GM19025 (cell line): ENCODE results near the gene MLLT10.
"Not testable (repeated sequence)": the region's sequence is repeated elsewhere in the genome, so short reads cannot be mapped to it uniquely, and the experiment has no call there.

Experiments
- ATAC-seq: cut with Tn5 transposase; IDR thresholded peaks from one replicate; pipeline ENCODE4 v1.9.1; 2021; ENCODE audit warnings: mild to moderate bottlenecking, low read depth, moderate library complexity; ENCODE audit not compliant: unreplicated experiment

Gene MLLT10

GRCh38 chr10:21681156-21681555 lies 147.1 kb downstream of the MLLT10 start:
- no peak for ATAC-seq

DNA sequence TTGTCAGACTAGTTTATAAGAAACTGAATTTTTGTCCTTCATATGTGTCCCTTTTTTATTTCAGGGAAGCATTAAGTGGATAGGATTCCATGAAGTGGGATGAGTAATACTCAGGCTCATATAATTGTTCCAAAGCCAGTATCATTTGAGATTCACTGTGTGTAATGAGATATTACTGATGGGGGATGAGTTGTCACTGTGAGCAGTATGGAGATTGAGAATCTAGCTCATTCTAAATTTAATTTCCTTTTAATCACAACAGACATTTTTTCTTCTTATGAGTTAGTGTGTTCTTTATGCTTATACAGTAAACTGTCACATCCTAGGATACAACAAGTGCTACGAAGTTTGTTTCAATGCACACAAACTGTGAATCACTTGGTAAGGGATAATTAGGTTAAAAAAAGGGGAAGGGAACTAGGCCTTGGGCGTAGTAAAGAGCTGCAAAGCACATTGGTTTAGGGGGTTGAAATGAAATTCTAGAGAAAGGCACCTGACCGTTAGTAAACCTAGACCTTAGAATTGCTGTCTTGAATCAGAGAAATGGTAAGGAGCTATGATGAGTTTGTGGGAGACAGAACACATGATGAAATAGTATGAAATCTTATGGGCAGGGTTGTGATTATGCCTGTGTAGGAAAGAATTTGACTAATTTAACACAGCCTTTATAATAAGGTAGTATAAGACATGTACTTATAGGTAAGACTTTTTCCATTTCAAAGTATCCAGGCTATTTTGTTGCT lies 153.4 kb downstream of the MLLT10 start:
- no peak for ATAC-seq

- no peak for ATAC-seq
These were observed 153.9 kb downstream of the MLLT10 start for GRCh38 chr10:21688009-21688332.

- ATAC-seq: no peak
These were observed 154.8 kb downstream of the MLLT10 start for GRCh38 chr10:21688870-21689269.

- ATAC-seq: no peak
These were observed 155.8 kb downstream of the MLLT10 start for GRCh38 chr10:21689881-21690280.

DNA sequence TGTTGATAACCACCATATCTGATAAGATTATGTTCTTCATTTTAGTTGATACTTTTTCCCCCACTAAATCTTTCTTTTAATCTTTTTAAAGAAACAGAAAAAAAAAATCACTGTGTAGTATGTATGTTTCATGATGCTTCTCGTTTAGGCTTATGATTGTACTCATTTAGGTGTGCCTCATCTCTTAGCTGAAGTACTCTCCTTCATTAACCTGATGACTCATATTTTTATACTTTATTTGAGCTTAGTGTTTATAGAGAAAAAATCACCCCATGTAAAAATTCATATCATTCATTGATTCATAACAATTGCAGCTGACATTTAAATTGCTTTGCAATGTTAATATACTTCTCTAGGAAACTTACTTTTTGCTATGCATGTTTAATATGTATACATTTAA lies 158.9 kb downstream of the MLLT10 start:
- no peak for ATAC-seq

DNA sequence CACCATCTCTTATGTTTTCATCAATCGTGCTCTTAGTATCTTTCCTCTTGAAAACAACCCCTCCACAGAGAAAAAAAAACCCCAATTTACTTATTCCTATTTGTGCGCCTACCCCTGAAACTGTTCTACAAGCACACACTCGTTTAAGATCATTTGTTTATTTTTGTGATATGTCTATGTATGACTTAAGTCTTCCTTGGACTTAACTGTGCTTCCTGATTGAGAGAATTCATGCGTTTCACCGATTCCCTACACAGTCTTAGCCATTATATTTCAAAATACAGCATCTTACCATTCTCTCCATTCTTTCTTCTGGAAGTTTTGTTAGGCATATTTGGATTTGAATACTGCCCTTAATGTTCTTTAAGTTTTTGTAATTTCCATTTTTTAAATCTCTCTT lies 159.4 kb downstream of the MLLT10 start:
- ATAC-seq: no peak

DNA sequence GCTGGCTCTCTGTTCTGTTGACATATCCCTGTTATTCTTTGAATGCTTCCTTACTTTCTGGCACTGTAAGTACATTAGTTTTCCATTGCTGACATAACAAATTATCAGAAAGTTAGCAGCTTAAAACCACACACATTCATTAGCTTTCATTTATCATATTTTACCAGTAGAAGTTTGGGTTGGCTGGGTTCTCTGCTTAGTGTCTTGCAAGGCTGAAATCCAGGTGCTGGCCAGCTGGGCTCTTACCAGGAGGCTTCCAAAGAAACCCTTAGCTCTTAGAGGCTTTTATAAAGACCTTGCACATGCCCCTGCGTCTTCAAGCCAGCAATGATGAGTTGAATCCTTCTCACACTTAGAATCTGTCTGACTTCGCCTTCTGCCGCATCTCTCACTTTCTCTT lies 160.6 kb downstream of the MLLT10 start:
- no peak for ATAC-seq

DNA sequence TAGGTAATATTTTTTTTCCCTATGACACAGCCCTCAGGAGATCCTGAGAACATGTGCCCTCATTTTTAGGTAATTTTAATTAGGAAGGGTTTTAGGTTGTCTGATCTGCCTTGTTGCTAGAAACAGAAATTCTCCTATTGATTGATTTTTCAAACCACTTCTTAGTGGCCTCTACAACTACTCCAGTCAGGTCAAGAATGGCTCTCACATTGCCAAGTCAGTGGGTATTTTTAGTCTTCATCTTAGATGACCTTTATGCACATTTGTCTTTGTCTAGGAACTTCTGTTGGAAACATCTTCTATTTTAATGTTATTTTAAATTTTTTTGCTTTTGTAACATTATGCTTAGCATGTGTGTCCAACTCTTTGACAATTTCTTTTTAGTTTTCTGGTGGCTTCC lies 162.3 kb downstream of the MLLT10 start:
- no peak for ATAC-seq

GRCh38 chr10:21699575-21699974 lies 165.5 kb downstream of the MLLT10 start:
- no peak for ATAC-seq

DNA sequence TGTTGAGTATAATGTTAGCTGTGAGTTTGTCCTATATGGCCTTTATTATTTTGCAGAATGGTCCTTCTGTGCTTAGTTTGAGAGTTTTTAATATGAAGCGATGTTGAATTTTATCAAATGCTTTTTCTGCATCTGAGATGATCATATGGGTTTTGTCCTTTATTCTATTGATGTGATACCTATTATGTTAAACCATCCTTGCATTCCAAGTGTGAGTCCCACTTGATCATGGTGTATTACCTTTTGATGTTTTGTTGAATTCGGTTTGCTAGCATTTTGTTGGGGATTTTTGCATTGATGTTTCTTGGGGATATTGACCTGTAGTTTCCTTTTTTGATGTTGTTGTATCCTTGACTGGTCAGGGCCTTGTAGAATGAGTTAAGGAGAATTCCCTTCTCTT lies 166.4 kb downstream of the MLLT10 start:
- no peak for ATAC-seq

- ATAC-seq: no peak
These were observed 168.6 kb downstream of the MLLT10 start for GRCh38 chr10:21702633-21703111.

GRCh38 chr10:21705142-21705827 lies 171.3 kb downstream of the MLLT10 start:
- ATAC-seq: no peak

GRCh38 chr10:21705828-21706176 lies 171.8 kb downstream of the MLLT10 start:
- no peak for ATAC-seq

DNA sequence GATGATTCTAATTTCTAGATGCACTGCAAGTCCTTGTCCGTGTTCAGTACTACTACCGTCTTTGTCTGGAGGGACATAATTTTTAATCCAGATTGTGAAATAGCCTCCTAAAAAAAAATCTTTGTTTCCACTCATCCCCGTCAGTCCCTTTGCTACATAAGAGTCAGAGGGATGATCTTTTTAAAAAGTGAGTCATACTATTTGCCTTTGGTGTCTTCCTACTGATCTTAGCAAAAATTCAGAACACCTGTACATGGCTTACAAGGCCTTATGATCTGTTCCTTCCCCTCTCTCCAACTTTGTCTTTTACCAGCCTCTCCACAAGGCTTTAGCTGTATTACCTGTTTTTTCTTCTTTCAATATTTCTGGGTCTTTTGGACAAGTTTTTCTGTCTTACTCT lies 173.5 kb downstream of the MLLT10 start:
- no peak for ATAC-seq

DNA sequence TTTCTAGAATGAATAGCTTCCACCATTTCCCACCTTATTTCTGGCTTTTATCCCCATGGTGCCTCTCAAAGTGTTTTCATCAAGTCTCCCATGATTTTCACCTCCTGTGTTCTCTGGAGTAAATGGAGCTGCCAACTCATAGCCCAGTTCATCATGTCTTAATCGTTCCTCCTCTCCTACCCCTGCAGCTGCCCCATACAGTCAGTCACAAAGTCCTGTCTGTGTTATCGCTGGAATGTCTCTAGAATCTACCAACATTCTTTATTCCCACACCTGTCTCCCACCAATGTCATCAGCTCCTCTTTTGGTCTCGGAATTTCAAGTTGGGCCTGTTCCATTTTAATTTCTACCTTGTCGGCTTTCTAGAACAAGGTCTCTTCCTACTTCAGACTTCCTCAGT lies 178.9 kb downstream of the MLLT10 start:
- no peak for ATAC-seq

- no peak for ATAC-seq
These were observed 181.6 kb downstream of the MLLT10 start for GRCh38 chr10:21715531-21716195.

GRCh38 chr10:21717437-21718054 lies 183.5 kb downstream of the MLLT10 start:
- not testable (repeated sequence) for ATAC-seq

GRCh38 chr10:21719502-21719901 lies 185.5 kb downstream of the MLLT10 start:
- ATAC-seq: no peak

- ATAC-seq: no peak
These were observed 186.1 kb downstream of the MLLT10 start for GRCh38 chr10:21720090-21720489.

- ATAC-seq: no peak
These were observed 187.1 kb downstream of the MLLT10 start for GRCh38 chr10:21721000-21721665.
